Upper lobe of right lung (tissue), 1 donor: ENCODE data around the gene MBNL2. TPM values are rescaled to one million over a fixed set of nuclear protein-coding genes. Genes with fewer than 3 reads are reported as not detected.
A peak's percentile ranks its signal among the peaks of the same experiment; 100 is the strongest.

Experiments used
- ATAC-seq: fragments of 200-7000 bp; cut with Tn5 transposase; one replicate; pipeline ENCODE4 v1.9.1; 2020; ENCODE audit warnings: mild to moderate bottlenecking, moderate library complexity
- DNase-seq: peaks from one replicate; pipeline ENCODE4 v3.0.0-alpha.2; 2020
- H3K27ac ChIP-seq: fragments of 200-600 bp; one replicate; pipeline ENCODE4 v1.8.0; 2022
- H3K27me3 ChIP-seq: fragments of 200-600 bp; one replicate; pipeline ENCODE4 v1.8.0; 2022; ENCODE audit warnings: mild to moderate bottlenecking
- H3K36me3 ChIP-seq: fragments of 200-600 bp; one replicate; pipeline ENCODE4 v1.8.0; 2022
- H3K4me1 ChIP-seq: fragments of 200-600 bp; one replicate; pipeline ENCODE4 v1.8.0; 2022
- H3K4me3 ChIP-seq: fragments of 200-600 bp; one replicate; pipeline ENCODE4 v1.8.0; 2022; ENCODE audit warnings: mild to moderate bottlenecking
- H3K9me3 ChIP-seq: fragments of 200-600 bp; one replicate; pipeline ENCODE4 v1.8.0; 2022
- intact Hi-C: fragments of 100-400 bp; cut with DNase I; formaldehyde crosslinking; loops from one replicate; pipeline ENCODE4 v1.11.0; 2022
- long read RNA-seq: library from polyadenylated mRNA; unstranded; transcript quantifications from one replicate; pipeline ENCODE4 v2.0.0, GENCODE V29; 2021
- total RNA-seq: library from RNA; stranded (reverse); fragmentation: NEBNext Ultra II Directional; extraction: Animal tissue kit (Norgen Biotek cat#: 25700); gene quantifications from one replicate; pipeline ENCODE4 v1.2.1, GENCODE V29; 2021
- TF ChIP-seq, protein P1 (sequence below): fragments of 200-600 bp; IDR thresholded peaks from one replicate; pipeline ENCODE4 v1.8.0; 2022; ENCODE audit warnings: antibody characterized with exemption
- donor health status: DM: no; HTN: yes; CAD: no; lungs with severe emphysema.

The MBNL2 gene, protein sequence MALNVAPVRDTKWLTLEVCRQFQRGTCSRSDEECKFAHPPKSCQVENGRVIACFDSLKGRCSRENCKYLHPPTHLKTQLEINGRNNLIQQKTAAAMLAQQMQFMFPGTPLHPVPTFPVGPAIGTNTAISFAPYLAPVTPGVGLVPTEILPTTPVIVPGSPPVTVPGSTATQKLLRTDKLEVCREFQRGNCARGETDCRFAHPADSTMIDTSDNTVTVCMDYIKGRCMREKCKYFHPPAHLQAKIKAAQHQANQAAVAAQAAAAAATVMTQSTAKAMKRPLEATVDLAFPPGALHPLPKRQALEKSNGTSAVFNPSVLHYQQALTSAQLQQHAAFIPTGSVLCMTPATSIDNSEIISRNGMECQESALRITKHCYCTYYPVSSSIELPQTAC
- 60.6 TPM for total RNA-seq
- long read RNA-seq, full-length matches to known transcripts, result 46 of 97 reads
- long read RNA-seq, partial matches to known transcripts, result 21 of 97 reads
- long read RNA-seq, other reads (novel, unspliced or antisense), result 30 of 97 reads

DNA sequence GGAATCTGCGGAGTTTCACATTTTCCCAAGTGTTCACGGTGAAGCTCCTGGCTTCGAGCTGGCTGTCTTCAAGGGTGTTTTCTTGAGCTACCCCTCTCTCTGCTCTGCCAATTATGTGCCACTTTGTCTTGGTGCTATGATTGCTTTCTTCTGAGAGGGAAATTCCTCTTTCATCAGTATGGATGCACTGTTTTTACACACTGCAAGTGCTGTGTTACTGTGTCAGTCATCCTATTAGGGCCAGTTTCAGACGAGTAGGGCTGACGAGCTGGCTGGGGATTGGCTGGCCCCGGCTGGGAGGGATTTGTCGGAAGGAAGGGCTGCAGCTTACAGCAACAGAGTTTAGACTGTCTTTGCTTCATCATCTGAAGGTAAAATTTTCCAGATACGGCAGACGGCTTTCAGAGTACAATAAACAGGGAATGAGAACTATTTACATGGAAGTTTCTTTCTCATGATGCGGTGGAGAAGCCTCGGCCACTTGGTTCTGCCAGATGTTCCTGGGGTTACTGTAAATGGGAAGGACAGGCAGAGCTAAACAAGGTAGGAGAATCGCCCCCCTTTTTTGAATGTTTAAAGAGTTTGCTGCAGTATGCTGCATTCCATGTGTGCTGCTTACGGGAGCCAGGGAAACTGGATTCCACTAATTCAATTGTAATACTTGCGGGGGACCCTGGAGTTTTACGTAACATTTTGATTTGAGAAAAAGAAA lies at the start of gene MBNL2:
MBNL2 (plus strand) TSS at position 345 of the 712 bp plus-strand sequence. CDS start 53,903 bp downstream, outside the sequence.
- Histone ChIP-seq H3K36me3 (no peaks in the 10 kb centered on the region), H3K27me3 (no peaks in the 10 kb centered on the region), H3K9me3 (no peaks in the 10 kb centered on the region), H3K4me3 (peak within 1 kb of the TSS; percentile 68), H3K4me1 (peaks cover 31% of the 10 kb centered on the region), H3K27ac (peak within 1 kb of the TSS; percentile 87)
- intact Hi-C loops, result loop anchor here (10.0 kb wide), 1 partner anchor 123 kb away; no protein-coding TSS in a partner anchor
- peak; percentile 92 for DNase-seq
- TF ChIP-seq, protein P1, sequence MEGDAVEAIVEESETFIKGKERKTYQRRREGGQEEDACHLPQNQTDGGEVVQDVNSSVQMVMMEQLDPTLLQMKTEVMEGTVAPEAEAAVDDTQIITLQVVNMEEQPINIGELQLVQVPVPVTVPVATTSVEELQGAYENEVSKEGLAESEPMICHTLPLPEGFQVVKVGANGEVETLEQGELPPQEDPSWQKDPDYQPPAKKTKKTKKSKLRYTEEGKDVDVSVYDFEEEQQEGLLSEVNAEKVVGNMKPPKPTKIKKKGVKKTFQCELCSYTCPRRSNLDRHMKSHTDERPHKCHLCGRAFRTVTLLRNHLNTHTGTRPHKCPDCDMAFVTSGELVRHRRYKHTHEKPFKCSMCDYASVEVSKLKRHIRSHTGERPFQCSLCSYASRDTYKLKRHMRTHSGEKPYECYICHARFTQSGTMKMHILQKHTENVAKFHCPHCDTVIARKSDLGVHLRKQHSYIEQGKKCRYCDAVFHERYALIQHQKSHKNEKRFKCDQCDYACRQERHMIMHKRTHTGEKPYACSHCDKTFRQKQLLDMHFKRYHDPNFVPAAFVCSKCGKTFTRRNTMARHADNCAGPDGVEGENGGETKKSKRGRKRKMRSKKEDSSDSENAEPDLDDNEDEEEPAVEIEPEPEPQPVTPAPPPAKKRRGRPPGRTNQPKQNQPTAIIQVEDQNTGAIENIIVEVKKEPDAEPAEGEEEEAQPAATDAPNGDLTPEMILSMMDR, result no peak
- ATAC-seq, result peak; percentile 98

DNA sequence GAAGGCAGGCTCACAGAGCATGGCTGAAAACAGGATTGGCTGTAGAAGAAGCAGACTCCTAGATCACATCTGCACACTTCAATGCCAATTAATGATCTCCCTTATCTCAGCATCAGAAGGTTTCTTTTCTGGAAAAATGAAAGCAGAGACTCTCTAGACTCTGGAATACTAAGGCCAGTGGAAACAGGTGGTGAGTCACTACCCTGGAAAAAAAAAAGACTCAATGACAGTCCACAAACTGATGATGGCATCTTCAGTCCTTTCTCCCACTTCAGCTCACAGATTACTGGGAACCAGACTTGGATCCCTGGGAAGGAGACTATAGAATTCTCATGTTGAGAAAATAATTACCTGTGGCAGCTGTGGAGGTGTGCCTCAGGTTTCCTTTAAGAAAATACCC lies 47.5 kb upstream of the MBNL2 start:
- ATAC-seq, result no peak
- intact Hi-C loops, result no loop called here

DNA sequence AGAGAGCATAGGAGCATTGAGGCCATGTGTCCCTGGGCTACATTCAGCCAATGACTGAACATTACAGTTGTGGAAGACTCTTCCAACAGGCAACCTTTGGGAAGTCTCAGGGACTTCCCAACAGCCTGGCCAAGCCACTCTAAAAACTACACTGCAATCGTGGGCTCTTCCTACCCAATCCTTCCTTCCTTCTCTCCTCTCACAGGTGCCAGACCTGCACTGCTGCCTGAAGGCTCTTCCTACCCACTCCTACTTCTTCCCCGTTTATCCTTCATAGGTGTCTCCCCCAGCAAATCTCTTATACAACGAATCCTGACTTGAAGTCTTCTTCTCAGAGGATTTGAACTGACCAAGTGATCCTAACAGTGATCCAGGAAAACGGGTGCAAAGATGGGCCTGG lies 47.1 kb upstream of the MBNL2 start:
- Histone ChIP-seq H3K36me3 (no peaks in the 10 kb centered on the region), H3K4me3 (no peak overlapping the region), H3K9me3 (no peaks in the 10 kb centered on the region), H3K27me3 (no peaks in the 10 kb centered on the region), H3K4me1 (no peaks in the 10 kb centered on the region), H3K27ac (no peak overlapping the region)
- no peak for DNase-seq
- intact Hi-C loops, result no loop called here
- ATAC-seq, result no peak
- TF ChIP-seq, protein P1, result no peak

More for the DNA sequence above, 47.5 kb upstream of the MBNL2 start:
- Histone ChIP-seq H3K4me1 (no peaks in the 10 kb centered on the region), H3K27ac (no peak overlapping the region), H3K4me3 (no peak overlapping the region), H3K36me3 (no peaks in the 10 kb centered on the region), H3K9me3 (no peaks in the 10 kb centered on the region), H3K27me3 (no peaks in the 10 kb centered on the region)
- no peak for DNase-seq
- TF ChIP-seq, protein P1, result no peak

DNA sequence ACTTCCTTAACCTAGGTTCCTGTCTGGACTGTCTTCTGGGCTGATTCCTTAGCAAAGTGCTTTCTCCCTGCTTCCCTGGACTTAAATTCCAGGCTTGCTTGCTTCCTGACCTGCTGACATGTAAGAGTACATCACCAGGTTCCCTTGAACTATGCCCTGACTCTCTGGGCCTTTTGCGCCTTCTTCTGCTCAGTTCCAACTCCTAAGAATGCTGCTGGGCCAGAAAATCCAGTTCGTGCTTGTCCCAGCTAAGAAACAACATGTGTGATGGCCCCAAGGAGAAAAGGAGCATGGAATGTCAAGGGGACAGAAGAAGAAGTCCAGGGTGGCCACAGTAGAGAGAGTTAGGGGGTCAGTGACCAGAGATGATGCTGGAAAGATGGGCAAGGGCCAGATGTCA lies 42.6 kb upstream of the MBNL2 start:
- DNase-seq (no peak), ATAC-seq (no peak)
- H3K27ac ChIP-seq, result no peak overlapping the region
- H3K4me1 ChIP-seq, result no peaks in the 10 kb centered on the region
- H3K36me3 ChIP-seq, result no peaks in the 10 kb centered on the region
- no peaks in the 10 kb centered on the region for H3K27me3 ChIP-seq
- TF ChIP-seq, protein P1, result no peak
- H3K4me3 ChIP-seq, result no peak overlapping the region
- no peaks in the 10 kb centered on the region for H3K9me3 ChIP-seq
- intact Hi-C loops, result no loop called here

DNA sequence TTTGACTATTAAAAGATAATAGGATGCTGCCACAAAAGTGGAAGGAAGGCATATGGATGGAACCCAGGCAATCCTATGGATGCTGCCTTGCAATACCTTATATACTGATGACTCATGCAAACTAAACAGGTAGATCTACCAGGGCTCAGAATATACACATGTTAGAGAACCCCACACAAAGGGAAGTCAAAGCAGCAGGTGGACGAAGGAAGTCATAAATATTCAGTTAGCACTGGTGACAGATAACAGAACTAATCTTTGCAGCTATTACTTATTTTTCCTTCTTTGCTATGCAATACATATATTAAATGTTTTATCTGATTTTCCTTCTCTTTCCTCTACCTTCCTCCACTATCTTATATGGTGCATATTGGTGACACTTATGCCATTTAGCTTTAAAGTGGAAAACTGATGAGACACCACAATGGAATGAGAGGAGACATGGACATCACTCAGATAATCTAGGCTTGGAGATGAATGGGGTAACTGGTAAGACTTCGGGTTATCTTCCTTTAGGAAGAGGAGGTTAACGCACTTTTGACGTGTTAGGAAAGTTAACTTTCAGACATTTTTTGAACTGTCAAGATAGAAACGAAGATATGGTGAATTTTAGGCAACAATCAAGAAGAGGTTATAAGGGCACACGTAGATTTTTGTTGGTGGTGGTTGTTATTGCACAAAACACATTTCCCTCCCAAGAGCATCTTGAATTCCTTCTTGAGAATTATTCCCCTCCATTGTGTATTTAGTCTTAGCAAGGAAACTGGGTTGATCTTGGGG lies 39.8 kb upstream of the MBNL2 start:
- Histone ChIP-seq H3K9me3 (no peaks in the 10 kb centered on the region), H3K4me3 (no peak overlapping the region), H3K36me3 (no peaks in the 10 kb centered on the region), H3K27me3 (no peaks in the 10 kb centered on the region), H3K27ac (no peak overlapping the region), H3K4me1 (no peaks in the 10 kb centered on the region)
- TF ChIP-seq, protein P1, result no peak
- intact Hi-C loops, result no loop called here
- DNase-seq, result no peak
- ATAC-seq, result no peak
